Activated CD4-positive, alpha-beta T cell treated with anti-CD3 and anti-CD28 coated beads, Interleukin-2, amount 50 U/mL, for 1 hour (primary cell): Measurements from ENCODE around the gene RNASE8.

Experiments
- DNase-seq: peaks from one replicate; pipeline ENCODE4 v3.0.0-alpha.2; 2020

The RNASE8 gene

DNA sequence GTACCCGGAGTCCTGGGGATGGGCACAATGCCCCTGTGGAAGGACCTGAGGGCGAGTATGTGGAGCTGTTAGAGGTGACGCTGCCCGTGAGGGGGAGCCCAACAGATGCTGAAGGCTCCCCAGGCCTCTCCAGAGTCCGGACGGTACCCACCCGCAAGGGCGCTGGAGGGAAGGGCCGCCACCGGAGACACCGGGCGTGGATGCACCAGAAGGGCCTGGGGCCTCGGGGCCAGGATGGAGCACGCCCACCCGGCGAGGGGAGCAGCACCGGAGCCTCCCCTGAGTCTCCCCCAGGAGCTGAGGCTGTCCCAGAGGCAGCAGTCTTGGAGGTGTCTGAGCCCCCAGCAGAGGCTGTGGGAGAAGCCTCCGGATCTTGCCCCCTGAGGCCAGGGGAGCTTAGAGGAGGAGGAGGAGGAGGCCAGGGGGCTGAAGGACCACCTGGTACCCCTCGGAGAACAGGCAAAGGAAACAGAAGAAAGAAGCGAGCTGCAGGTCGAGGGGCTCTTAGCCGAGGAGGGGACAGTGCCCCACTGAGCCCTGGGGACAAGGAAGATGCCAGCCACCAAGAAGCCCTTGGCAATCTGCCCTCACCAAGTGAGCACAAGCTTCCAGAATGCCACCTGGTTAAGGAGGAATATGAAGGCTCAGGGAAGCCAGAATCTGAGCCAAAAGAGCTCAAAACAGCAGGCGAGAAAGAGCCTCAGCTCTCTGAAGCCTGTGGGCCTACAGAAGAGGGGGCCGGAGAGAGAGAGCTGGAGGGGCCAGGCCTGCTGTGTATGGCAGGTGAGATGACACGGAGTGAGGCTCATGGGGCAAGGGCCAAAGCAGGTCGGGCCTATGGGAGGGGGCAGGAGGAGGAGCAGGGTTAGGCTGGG, 17.0 kb downstream of the RNASE8 start:
- DNase-seq: no peak

DNA sequence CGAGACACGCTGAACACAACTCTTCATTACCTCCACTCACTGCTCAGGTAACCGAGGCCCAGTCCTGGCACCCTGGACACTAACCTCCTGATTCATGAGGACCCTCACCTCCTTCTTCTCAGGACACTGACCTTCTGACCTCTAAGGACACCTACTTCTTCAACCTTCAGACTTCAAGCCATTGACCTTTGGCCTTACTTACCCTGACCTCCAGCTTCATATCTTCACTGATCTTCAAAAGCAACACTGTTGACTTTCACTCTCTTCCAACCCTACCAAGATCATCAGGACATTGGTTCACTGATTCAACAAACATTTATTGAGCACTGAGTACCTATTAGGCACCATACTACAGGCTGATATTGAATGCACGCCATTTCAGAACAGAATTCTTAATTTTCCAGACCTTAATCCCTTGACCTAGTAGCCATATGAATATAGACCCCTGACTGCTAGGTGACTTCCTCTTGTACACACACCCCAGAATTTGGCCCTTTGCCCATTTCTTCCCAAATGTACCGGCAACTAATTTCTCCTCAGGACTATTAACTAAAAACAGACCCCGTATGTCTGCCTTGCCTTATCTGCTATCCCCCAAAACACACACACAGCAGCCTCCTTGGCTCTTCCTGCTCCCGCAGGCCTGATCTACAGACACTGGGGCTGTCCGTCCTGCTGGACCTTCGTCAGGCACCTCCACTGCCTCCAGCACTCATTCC, 18.3 kb downstream of the RNASE8 start:
- DNase-seq: no peak

DNA sequence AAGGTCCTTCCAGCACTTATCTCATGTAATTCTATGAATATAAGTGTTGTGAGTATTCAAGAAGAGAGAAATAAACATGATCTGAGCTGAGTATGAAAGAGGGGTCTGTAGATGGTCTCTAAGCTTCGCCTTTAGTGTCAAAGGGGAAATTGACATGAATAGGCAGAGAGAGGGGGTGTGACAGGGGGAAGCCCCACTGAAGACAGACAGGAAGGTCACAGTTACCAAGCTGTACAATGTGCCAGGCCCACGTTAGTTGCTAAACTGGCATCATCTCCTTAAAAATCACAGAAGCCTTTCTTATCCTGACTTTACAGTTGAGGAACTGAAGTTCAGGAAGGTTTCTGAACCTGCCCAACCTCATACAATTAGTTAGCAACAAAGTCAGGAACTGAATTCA, 20.1 kb downstream of the RNASE8 start:
- DNase-seq: no peak

DNA sequence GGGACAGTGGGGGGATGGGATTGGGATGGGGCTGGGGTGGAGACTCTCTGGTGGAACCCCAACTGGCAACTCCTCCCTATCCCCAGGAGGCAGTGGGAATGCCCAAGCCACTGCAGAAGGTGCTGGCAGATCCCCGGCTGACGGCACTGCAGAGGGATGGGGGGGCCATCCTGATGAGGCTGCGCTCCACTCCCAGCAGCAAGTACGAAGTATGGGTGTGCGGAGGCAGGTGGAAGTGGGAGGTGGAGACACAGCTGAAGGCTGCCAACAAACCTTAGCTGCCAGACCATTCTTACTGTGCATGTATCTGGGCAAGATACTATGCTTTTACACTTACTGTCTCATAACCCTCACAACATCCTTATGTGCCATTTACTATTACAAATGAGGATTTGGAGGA, 20.7 kb downstream of the RNASE8 start:
- DNase-seq: no peak

DNA sequence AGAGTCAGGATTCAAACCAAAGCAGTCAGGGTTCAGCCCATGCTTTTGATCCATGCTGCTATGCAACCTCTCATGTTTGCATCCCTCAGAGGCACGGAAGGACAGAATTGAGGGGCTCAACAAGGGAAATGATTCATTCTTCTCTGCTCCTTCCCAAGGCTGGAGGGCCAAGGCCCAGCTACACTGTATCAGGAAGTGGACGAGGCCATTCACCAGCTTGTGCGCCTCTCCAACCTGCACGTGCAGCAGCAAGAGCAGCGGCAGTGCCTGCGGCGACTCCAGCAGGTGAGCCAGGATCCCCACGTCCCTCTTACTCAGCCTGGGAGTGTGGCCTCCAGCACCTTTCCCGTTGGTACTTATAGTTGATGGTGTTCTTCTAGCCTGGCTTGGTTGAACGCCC, 21.1 kb downstream of the RNASE8 start:
- DNase-seq: no peak

DNA sequence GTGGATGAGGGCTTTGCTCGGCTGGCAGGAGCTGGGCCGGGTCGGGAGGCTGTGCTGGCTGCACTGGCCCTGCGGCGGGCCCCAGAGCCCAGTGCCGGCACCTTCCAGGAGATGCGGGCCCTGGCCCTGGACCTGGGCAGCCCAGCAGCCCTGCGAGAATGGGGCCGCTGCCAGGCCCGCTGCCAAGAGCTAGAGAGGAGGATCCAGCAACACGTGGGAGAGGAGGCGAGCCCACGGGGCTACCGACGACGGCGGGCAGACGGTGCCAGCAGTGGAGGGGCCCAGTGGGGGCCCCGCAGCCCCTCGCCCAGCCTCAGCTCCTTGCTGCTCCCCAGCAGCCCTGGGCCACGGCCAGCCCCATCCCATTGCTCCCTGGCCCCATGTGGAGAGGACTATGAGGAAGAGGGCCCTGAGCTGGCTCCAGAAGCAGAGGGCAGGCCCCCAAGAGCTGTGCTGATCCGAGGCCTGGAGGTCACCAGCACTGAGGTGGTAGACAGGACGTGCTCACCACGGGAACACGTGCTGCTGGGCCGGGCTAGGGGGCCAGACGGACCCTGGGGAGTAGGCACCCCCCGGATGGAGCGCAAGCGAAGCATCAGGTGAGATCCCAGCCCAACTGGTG, 24.0 kb downstream of the RNASE8 start:
- no peak for DNase-seq

DNA sequence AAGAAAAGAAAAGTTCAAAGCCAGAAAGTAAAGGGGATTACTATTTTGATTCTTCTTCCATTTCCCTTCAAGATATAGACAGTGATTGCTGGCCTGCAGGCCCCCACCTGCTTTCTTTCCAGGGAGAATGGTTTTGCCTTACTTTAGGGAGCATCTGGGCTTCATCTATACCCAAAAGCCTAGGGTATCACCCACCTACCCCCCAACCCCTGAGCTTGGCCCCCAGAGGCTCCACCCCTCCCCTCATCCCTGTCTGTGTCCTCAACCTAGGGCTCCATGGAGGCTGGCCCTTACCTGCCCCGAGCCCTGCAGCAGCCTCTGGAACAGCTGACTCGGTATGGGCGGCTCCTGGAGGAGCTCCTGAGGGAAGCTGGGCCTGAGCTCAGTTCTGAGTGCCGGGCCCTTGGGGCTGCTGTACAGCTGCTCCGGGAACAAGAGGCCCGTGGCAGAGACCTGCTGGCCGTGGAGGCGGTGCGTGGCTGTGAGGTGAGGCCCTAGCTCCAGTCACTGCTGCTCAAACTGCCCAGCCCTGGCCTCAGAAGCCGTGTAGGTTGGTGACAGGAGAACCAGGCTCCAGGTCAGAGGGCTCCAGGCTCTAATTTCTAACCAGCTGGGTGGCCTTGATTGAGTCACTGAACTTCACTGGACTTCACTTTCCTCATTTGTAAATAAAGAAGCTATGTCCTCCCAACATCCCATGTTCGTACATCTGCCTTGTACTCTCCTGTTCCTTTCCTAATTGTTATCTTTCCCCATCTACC, 26.1 kb downstream of the RNASE8 start:
- DNase-seq: no peak

DNA sequence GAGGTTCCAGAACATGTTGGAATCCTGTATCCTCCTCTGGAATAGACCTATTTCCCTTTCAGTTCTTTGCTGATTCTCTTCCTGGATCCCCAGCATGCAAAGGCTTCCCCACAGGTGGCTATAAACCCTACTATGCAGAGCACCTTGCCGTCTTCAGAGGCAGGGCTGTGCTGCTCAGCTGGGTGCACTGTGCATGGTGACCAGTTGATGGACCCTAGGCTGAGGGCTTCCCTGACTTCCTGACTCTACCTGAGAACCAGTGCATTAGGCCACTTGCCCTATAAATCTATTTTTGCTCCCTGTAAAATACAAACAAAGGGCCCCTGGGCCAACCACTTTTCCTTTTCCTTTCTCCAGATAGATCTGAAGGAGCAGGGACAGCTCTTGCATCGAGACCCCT, 26.8 kb downstream of the RNASE8 start:
- no peak for DNase-seq

DNA sequence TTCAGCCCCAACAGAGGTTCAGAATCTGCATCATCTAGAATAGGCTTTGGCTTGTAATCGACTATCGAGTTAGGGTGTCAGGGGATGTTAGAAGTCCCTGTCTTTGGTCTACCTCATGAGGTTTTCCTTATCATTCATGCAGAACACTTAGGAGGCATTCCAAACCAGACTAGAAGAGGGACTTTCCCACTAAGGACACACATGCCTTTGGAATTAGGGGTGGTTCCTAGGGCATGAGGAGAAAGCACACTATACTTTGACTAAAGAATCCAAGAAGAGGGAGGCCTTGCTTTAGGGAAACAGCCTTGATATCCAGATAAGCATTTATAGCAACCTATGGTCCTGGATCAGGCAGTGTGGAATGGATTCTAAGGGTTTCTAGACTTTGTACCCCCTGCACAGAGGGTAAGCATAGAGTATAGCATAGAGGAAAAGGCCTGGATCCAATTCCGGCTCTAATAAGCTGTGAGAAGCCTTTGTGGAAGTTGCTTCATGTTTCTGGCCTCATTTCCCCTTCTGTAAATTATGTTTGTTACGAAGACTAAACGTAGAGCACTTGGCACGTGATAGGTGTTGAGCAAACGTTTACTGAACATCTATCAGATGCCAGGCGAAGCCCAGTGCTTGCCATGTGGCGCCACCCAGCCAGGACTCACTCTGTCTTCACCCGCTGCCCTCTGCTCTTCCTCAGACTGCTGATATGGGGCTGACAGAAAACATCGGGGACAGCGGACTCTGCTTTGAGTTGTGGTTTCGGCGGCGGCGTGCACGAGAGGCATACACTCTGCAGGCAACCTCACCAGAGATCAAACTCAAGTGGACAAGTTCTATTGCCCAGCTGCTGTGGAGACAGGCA, 27.6 kb downstream of the RNASE8 start:
- no peak for DNase-seq

DNA sequence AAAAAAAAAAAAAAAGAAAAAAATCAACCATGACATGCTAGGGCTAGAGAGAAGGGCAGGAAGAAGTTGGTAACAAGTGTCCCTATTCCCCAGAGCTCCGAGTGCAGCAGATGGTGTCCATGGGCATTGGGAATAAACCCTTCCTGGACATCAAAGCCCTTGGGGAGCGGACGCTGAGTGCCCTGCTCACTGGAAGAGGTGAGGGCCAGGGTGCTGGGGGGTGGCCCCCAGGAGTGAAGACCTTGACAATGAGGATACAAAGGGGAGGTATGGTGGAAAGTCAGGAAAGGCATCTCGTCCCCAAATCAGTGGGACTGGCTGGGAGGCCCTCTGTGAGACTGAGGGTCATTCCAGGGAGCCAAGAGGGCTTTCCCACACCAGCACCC, 29.3 kb downstream of the RNASE8 start:
- no peak for DNase-seq

DNA sequence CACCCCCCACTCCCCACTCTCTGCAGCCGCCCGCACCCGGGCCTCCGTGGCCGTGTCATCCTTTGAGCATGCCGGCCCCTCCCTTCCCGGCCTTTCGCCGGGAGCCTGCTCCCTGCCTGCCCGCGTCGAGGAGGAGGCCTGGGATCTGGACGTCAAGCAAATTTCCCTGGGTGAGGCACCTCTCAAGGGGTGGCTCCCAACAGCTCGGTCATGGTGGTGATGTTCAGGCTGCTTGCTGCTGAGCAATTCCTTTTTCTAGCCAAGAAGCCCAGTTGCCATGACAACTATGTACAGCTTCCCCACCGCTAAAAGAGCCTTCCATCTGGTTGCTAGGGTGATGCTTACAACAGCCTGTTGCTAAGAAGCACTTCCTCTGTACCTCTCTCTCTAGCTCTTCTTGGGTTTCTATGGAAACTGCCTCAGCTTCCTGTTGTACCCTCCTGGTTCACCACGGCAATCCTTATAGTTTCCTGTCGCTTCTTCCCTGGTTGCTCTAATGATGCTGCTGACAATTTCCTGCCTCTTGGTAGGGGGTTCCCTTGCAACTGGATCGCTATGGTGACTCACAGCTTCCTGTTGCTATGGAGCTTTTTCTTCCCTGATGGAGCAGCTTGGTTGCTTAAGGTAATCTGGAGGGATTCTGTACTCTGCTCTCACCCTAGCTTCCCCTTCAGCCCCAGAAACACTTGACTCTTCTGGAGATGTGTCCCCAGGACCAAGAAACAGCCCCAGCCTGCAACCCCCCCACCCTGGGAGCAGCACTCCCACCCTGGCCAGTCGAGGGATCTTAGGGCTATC, 29.9 kb downstream of the RNASE8 start:
- DNase-seq: peak; percentile 65

DNA sequence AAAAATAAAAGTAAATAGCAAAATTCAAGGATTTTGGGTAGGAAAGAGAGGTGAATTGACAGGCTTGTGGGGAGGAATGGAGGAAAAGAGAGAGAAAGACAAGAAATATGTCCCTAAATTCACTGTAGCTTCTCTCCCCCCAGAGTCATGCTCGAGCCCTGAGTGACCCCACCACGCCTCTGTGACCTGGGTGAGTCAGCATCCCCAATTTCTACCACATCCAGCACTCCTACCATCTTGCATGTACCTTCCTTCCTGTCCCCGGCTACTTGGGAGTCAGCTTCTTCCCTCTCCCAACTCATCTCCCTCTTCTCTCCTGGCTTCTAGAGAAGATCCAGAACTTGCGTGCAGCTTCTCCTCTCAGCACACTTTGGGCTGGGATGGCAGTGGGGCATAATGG, 31.1 kb downstream of the RNASE8 start:
- no peak for DNase-seq

DNA sequence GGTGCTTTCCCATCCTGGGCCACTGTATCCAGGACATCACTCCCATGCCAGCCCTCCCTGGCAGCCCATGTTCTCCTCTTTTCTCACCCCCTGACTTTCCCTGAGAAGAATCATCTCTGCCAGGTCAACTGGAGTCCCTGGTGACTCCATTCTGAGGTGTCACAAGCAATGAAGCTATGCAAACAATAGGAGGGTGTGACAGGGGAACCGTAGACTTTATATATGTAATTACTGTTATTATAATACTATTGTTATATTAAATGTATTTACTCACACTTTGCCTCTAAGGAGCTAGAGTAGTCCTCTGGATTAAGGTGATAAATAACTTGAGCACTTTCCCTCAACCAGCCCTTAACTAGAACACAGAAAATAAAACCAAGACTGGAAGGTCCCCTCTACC, 31.6 kb downstream of the RNASE8 start:
- DNase-seq: no peak

DNA sequence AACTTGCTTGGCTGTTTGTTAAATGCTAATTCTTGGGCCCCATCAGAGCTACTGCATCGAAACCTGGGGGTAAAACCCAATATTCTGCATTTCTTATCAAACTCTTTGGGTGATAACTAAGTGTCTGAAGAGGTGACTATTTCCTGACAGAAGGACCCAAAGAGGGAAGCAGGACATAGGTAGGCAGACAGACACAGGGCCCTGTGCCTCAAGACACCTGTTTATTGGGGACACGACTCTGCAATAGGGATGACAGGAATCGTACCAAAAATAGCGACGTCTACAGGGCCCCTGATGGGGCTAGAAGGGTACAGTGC, 32.2 kb downstream of the RNASE8 start:
- DNase-seq: no peak

DNA sequence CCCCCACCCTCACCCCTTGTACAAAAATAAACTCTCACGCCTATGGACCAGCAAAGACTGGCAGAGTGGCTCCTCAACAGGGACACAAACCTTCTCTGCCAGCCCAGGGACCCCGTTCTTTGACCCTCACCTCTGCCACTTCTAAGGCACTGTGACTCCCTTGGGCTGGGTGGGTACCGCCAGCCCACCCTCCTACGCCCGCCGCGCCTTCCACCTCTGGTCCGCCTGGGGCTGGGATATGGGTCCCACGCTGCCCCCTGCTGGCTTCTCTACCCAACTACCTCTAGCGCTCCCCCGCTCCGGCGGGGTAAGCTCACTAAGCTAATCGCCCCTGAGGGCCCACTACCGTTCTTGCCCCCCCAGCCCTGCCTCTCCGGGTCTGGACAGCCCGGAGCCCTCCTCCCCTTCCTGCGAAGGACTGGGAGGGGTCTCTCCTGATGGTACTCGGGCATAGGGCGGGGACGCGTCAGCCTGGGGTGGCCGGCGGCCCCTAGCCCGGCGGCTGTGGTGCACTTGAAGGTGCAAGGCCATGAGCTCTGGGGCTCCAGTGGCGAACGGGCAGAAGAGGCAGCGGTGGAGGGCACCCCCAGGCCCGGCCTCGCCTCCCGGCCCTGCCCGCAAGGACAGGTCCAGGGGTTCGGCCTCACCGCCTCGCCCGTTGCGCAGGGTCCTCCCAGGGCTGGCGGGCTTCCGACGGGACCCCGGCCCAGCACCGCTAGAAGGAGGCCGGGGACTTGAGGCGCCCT, 32.7 kb downstream of the RNASE8 start:
- DNase-seq: peak; percentile 23

DNA sequence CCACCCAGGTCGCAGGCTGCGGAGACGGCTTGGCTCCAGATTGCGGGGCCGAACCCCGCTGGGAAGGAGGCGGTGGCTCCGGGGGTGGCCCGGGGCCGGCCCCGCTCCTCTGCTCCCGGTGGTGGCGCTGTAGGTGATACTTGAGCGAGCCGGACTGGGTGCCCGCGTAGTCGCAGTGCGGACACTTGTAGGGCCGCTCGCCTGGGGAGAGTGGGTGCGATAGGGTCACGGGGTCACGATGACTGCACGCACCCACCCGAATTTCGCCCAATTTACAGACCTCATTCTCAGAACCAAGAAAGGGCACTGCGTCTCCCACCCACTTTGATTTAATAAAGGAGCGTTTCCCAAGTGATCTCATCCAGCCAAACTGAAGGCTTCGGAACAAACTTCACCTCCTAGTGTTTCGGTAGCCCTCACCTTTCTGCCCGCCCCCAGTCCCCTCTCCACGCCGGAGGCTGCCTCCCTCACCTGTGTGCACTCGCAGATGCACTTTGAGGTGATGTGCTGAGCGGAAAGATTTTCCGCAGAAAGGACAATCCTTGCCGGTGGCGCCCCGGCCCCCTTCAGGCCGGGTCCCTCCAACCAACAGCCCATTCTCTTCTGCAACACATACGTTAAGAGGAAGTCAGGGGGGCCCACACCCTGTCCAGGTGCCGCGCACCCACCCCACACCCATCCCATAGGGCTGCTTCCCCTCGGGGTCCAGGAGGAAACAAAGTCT, 33.5 kb downstream of the RNASE8 start:
- DNase-seq: no peak

DNA sequence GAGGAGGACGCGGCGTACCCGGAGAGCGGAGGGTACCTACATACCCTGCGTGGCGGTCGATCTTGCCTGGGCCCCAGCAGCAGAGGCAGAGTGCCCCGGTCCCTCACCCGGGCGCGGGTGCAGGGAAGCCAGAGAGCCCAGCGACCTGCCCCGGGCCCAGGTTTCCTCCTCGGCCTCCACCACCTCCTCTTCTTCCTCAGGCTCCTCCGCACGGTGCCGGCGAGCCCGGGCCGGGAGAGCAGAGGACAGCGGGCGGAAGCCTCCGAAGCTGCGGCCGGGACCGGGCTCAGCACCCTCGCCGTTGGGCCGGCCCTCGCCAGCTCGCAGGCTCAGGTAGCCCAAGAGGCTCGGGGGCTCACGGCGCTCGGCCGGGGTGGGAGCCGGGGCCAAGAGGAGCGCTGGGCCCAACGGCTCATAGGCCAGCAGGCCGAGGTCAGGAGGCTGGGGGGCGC, 34.2 kb downstream of the RNASE8 start:
- no peak for DNase-seq

DNA sequence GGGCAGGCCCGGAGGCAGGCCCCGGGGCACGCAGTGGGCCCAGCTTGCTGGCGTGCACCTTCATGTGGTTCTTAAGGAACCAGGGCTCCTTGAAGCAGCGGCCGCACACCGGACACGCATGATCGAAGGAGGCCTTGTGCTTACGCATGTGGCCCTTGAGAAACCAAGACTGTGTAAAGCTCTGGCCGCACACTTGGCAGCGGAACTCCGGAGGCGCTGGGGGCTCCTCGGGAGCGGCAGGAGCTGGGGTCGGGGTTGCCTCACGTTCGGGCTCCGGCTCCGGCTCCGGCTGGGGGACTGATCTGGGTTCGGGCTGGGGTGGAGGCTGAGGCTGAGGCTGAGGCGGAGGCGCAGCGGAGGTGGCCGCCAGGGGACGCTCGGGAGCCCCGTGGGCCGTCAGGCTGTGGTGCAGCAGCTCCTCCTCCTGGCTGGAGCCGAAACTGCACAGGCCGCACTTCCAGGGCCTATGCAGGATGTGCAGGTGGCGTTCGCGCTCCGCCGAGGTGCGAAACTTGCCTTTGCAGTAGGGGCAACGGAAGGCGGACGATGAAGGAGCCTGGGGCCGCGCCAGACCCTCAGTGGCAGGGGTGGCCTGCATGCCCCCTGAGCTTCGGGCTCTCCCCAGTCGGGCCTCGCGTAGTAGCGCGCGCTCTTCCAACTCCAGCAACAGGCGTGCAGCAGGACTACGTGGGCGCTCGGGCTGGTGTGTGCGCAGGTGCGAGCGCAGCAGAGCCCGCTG, 34.8 kb downstream of the RNASE8 start:
- DNase-seq: peak; percentile 94

DNA sequence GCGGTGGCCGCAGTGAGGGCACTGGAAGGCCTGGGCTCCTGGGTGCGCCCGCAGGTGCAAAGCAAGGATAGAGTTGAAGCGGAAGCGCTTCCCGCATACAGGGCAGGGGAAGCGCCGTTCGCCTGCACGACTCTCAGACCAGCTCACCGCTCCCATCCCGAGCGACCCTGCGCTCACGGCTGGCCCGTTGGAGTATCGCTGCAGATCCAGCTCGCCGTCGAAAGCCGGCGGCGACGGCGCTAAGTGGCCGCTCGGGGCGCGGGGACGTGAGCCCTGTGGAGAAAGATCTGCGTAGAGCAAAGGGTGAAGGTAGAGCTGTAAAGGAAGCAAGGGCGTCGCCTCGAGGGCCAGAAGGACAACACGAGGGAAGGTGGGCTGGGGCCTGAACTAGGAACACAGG, 35.4 kb downstream of the RNASE8 start:
- no peak for DNase-seq
